ENCODE measurements around the gene ZNF385C.

ZNF385C gene

DNA sequence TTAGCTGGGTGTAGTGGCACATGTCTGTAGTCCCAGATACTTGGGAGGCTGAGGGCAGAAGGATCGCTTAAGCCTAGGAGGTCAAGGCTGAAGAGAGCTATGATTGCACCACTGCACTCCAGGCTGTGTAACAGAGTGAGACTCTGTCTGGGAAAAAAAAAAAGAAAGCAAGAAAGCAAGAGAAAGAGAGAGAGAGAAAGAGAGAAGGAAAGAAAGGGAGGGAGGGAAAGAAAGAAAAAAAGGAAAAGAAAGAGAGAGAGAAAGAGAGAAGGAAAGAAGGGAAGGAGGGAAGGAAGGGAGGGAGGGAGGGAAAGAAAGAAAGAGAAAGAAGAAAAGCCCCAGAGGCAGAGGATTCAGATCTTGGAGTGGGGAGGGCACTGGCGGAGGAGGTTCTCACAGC, 7.7 kb upstream of the ZNF385C start:
- DNase-seq: no peak

DNA sequence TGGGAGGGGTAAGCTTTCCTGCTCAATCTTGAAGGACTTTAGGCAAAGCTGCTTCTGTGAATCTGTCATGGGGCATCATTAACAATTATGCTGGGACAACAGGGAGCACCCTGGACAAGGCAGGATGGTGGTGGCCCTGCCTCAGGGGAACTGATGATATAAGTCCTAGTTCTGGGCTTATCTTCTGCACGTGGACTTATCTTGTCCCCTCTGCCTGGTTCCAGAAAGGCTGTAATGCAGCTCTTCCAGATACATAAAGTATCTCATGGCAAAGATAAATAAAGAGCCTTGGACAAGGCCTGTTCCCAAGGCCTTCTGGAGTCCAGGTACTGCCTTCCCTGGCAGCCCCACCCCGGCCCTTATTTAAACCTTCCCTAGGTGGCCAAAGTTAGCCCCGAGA, 6.0 kb upstream of the ZNF385C start:
- no peak for DNase-seq

GRCh38 chr17:42103221-42103954, 5.1 kb upstream of the ZNF385C start:
- no peak for DNase-seq

- peak; percentile 30 for DNase-seq
Observed at GRCh38 chr17:42101513-42102292, 3.4 kb upstream of the ZNF385C start.

GRCh38 chr17:42098730-42099399, 592 bp upstream of the ZNF385C start:
- no peak for DNase-seq

DNA sequence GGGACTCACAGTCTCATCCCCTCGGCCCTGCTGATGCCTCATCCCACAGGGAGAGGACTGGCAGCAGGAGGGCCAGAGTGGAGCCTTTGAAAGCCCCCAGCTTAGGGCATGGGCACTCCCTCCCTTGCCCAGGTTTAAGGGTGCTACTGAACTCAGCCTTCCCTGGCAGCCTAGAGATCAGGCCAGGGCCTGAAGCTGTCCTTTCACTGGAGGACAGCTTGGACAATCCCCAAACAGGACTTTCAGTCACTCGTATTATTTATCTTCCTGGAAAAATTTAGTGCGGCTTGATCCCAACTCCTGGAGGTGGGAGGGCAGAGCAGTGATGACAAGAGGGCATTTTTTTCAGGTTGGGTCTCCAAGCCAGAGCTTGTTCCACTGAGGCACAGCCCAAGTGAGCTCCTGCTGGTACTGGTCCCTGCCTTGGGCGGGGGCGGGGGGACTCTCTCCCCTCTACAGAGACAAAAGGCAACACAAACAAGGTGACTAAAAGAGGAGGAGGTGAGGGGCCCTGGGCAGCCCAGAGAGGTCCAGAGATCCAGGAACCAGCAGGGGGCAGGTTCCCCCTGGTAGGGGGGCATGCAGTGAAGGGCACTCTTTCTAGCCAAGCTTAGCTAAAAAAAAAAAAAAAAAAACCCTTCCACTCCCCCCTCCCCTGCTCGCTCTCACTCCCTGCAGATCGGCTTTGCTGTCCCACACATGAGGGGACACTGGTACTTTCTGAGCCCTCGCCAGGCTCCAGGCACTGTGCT, 1.7 kb downstream of the ZNF385C start:
- no peak for DNase-seq

DNA sequence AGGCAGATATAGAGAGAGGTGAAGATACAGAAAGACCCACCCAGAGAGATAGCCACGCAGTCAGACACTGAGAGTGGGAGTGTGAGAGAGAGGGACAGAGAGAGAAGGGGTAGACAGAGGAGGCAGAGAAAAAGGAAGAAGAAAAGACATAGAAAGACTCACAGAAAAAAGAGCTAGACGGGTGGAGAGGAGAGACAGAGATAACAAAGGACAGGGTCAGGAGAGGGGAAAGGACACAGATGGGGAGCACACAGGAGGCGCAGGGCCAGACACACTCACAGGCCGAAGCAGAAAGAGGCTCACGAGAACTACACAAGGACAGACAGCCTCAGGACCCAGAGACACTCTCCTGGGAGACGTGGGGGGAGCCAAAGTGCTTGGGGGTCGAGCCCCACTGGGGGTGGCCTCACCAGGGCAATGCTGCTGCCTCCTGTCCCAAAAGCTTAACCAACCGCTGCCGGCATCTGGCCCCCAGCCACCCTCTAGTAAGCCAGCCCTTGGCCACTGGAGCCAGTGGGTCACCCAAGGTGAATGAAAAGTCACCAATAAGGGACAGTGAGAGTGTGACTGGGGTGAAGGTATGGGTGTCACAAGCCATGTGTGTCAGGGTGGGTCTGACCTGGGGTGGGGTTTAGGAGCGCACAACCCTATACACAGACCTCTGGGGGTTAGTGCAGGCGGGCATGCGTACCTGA, 3.8 kb downstream of the ZNF385C start:
- DNase-seq: no peak

- no peak for DNase-seq
Observed at GRCh38 chr17:42092939-42093338, 5.3 kb downstream of the ZNF385C start.

- DNase-seq: no peak
Observed at GRCh38 chr17:42090964-42091790, 7.1 kb downstream of the ZNF385C start.

DNA sequence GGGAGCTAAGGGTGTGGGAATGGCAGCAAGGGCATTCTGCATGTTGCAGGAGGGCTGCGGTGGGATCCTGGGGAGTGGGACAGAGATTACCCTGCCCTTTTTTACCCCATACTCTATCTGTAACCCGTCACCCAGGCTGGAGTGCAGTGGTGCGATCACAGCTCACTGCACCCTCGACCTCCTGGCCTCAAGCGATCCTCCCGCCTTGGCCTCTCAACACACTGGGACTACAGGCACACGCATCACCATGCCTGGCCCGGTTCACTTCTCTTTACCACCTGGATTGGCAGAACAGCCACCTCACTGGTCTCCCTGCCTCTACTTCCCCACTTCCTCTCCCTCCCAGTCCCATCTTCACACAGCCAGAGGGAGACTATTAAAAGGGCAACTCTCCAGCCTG, 9.5 kb downstream of the ZNF385C start:
- no peak for DNase-seq

DNA sequence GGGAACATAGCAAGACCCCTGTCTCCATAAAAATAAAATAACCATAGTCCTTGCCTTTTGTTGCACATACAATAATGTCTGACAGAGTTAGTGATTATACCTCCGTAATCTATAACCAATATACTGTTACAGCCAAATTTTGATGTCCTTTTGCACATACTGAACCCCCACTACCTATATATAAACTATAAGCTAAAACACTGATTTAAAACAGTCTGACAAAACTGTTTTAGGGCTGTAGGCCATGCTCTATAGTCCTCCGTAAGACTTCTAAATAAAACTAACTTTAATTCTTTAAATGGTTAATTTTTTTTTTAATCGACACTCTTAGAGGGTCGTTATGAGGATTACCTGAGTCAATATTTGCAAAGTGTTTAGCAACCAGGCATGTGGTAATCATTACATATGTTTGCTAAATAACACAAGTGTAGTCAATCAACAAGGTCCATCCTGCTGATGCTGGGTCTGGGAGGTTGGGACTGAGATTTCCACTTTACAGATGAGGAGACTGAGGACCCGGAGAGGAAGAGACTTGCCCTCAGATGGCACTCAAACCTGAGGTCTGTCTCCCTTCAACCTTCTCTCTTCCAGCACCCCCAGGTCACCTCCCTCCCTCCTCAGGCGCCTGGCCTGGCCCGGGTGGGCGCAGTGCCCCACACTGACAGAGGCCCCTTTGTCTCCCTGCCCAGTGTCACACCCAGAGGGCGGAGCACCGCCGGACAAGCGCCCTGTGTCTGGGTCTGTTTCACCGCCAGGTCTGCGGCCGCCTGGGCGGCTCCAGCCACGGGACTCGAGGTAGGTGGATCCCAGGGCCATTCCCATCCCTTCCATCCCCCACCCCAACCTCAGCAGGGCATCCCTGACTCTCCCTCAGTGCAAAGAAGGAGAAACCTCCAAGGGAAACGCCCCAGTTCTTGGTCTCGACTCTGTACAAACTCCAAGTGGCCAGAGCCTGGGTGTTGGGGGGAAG, 10.3 kb downstream of the ZNF385C start:
- no peak for DNase-seq

- DNase-seq: no peak
Observed at GRCh38 chr17:42087042-42087701, 11.1 kb downstream of the ZNF385C start.

GRCh38 chr17:42081516-42082129, 16.6 kb downstream of the ZNF385C start:
- DNase-seq: no peak

DNA sequence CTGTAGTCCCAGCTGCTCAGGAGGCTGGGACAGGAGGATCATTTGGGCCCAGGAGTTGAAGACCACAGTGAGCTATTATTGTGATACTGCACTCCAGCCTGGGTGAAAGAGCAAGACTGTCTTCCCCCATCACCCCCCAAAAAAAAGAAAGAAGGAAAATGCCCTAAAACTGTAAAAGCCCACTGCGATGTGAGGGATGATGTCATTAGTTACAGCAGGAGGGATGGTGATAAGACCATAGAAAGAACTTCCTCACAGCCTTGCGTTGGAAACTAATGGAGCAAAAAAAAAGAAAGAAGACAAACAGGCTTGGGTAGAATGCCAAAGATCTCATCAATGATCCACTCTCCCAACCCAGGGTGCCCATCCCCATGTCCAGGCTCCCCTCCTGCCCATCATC, 18.7 kb downstream of the ZNF385C start:
- DNase-seq: no peak

GRCh38 chr17:42078396-42079043, 19.8 kb downstream of the ZNF385C start:
- no peak for DNase-seq

- DNase-seq: no peak
Observed at GRCh38 chr17:42077755-42078154, 20.5 kb downstream of the ZNF385C start.

GRCh38 chr17:42076797-42077559, 21.3 kb downstream of the ZNF385C start:
- DNase-seq: no peak

- DNase-seq: no peak
Observed at GRCh38 chr17:42075789-42076188, 22.5 kb downstream of the ZNF385C start.
